DMS53 (cell line): ENCODE data around the gene FOXG1.

Source experiments
- DNase-seq: peaks from one replicate; lab custom pipeline; 2025; lab: John Stamatoyannopoulos, UW

The FOXG1 gene

DNA sequence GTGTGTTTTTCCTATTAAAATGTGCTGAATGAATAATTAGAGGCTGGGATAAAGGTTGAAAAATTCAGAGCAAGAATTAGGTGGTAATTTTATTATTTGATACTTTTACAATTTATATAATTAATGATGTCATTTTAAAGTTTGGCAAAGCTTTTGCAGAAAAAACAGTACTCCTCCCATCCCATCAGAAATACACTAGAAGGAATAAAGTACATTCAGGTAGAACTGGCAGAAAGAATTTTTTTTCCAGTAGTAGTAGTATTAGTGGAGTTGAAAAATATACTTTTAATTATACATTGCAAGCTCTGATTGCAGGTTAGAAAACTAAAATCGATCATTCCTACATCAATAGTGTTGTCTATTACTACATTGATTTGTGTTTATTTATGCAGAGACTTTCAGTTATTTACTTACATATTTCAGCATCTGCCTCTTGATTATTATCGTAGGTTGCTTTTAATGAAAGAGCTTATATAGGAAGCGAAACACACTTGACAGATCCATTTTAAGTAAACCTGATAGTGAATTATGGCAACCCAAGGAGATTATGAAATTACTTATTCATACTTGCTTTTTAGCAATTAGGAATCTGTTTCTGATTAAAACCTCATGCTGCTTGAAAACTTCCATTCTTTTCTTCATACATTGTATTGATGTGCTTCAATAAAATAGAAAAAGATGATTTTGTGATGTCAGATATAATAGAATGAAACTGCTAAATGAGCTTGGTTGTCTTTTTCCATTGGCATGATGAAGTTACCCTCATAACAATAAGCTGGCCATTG lies 10.1 kb downstream of the FOXG1 start:
- no peak for DNase-seq

- no peak for DNase-seq
These were observed 11.0 kb downstream of the FOXG1 start for GRCh38 chr14:28777471-28778137.

GRCh38 chr14:28778138-28779117 lies 11.8 kb downstream of the FOXG1 start:
- no peak for DNase-seq

DNA sequence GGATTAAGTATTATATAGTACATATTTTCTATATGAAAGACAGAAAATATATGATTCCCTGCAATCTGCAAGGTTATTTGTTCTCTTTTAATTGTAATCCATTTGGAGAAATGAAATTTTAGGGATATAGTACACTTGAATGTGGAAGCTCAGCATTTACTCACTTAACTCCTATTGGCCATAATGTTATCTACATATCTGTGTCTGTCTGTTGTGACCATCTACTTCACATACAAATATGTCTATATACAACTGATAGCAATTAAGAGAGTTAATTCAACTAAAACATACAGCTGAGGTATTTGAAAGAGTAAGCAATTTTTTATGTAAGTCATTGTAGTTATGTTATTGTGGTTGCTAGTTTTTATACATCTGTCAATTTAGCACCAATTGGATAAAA lies 12.9 kb downstream of the FOXG1 start:
- DNase-seq = no peak

DNA sequence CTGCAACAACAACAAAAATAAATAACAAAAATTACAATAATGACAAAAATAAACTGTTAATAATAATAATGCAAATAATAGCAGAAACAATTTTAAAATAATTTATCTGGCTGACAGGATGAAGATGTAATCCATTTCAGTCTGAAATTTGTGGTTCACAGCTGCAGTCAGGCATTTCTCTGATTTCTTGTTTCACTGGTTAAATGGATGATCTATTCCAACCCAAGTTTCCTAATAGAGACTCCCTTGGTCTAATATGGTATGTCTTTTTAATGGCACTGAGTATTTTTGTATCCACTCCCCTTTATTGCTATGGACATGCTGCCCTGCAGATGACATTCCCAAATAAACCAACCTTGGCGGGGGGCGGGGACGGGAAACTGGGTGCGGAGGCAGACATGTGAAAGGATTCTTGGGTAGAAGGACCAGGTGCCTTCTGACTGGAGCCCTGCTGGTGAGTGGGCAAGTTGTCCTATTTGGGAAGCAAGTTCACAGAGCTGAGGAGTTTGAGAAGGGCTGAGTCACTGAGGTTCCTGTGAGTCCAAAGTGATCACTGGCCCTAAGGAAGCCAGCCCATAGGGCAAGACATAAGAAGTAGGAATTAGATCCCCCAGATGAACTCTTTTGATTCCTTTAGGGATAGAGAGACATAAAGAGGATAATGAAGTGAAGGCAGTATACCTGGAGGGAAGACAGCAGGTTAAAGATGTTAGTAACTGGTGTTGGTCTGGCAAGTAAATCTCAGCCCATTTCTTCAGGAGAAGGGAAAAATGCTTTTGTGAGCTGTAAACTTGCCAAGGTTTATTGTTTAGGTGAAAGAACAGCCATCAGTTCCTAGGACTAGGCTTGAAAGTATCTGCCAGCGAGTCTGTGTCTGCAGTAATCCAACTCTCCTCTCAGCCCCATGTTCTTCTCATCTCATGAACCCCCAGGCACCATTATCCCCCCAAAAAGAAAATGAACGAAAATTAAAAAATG lies 14.5 kb downstream of the FOXG1 start:
- DNase-seq = no peak

DNA sequence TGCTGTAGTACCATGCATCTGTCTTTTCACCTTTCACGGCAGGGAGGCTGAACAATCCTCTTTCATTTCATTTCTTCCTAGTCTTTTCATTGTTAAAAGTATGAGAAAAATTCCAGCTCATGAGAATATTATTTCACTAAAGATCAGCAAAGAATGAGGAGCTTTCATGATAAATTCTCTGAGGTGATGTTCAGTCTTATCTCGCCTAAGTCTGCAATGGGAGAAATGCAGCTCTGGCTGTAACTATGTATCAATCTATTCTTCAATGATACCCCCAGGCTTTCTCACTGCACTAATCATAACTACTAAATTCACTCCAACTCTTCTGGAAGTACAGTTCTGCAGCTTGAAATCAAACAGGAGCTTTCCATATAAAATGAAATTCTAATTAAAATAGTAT lies 15.7 kb downstream of the FOXG1 start:
- no peak for DNase-seq

GRCh38 chr14:28783664-28784063 lies 17.1 kb downstream of the FOXG1 start:
- no peak for DNase-seq

DNA sequence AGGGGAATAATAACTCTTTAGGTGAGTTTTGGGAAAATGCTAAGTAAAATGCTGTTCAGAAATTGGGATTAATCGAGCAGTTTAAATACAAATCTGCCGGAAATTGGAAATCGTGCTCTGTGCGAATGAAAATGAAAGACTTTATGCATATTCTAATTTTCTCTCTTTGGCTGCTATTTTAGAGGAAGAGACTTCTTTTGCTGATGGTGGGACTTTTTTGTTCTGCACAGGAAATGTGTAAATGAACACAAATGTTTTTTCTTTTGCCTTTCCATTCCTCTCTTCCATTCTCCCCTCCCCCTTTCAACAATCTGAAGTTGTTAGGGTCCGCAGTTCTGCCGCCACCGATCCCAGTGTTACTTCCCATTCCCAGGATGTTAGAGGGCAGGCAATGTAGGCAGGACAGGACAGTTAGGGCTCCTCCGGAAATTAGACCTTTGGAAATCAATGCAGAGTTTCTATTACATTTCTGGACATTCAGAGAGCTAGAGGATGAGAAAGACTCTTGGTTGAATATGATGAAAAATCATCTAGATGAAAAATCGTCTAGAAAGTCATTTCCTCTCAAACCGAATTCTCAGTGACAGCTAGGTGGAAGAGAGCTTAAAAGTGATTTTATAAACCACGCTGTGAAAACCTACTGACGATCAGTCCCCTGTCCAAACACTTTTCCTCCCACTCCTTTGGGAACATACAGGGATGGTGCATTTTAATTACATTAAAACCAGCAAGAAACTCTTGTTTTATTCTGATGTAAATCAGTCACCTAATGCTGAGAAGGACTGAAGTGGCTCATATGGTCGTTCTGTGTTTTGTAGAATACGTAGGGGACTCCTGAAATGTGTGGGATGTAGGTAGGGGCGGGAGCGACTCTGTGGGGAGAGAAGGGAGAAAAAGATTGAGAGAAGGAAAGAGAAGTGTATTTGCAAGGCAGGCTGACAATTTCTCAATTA lies 17.8 kb downstream of the FOXG1 start:
- DNase-seq = no peak

- no peak for DNase-seq
These were observed 18.7 kb downstream of the FOXG1 start for GRCh38 chr14:28785096-28785952.

GRCh38 chr14:28807518-28807917 lies 40.9 kb downstream of the FOXG1 start:
- DNase-seq = no peak

GRCh38 chr14:28813810-28814209 lies 47.2 kb downstream of the FOXG1 start:
- DNase-seq = no peak
